MCF 10A (cell line): ENCODE data around the gene AKAP1. TPM values are rescaled to one million over a fixed set of nuclear protein-coding genes. Genes with fewer than 3 reads are reported as not detected.

ENCODE experiments used
- BruUV-seq: library from RNA; stranded (reverse); fragments of 400-500 nt; replicated peaks from 2 replicates; lab custom pipeline; 2021; lab: Mats Ljungman, UMichigan
- CTCF ChIA-PET: fragments of 300-600 bp; sonication (Branson Sonifier 250); formaldehyde crosslinking; extraction: SDS; loops from one replicate; lab custom pipeline; 2021; ENCODE audit warnings: antibody characterized with exemption, inconsistent platforms; lab: Yijun Ruan, JAX
- POLR2A ChIA-PET: fragments of 300-600, 350-650 bp; sonication (Branson Sonifier 250); formaldehyde crosslinking; extraction: SDS; loops from one replicate; lab custom pipeline; 2020; ENCODE audit warnings: antibody characterized with exemption, inconsistent platforms; lab: Yijun Ruan, JAX
- DNase-seq: peaks from one replicate; pipeline ENCODE4 v3.0.0-alpha.2; 2018; ENCODE audit not compliant: unreplicated experiment
- H3K27ac Mint-ChIP-seq: one replicate; pipeline ENCODE4 v1.8.0; 2022; ENCODE audit warnings: mild to moderate bottlenecking, low read depth, mixed read lengths; ENCODE audit not compliant: unreplicated experiment
- H3K27me3 Mint-ChIP-seq: one replicate; pipeline ENCODE4 v1.8.0; 2022; ENCODE audit warnings: mixed read lengths; ENCODE audit not compliant: insufficient read depth, unreplicated experiment
- H3K36me3 Mint-ChIP-seq: one replicate; pipeline ENCODE4 v1.8.0; 2022; ENCODE audit warnings: mild to moderate bottlenecking, moderate library complexity, mixed read lengths; ENCODE audit not compliant: insufficient read depth, unreplicated experiment
- H3K4me1 Mint-ChIP-seq: one replicate; pipeline ENCODE4 v1.8.0; 2022; ENCODE audit warnings: mixed read lengths; ENCODE audit not compliant: insufficient read depth, unreplicated experiment
- H3K4me3 Mint-ChIP-seq: one replicate; pipeline ENCODE4 v1.8.0; 2022; ENCODE audit warnings: mild to moderate bottlenecking, moderate library complexity, mixed read lengths; ENCODE audit not compliant: unreplicated experiment
- H3K9me3 Mint-ChIP-seq: one replicate; pipeline ENCODE4 v1.8.0; 2022; ENCODE audit warnings: mixed read lengths; ENCODE audit not compliant: unreplicated experiment
- intact Hi-C: fragments of 100-400 bp; cut with micrococcal nuclease; formaldehyde crosslinking; loops from 2 replicates; pipeline ENCODE4 v1.14.1; 2022
- total RNA-seq: library from RNA; stranded (reverse); gene quantifications from 2 replicates; pipeline ENCODE4 v1.2.3, GENCODE V29; 2022
- TF ChIP-seq, protein P1 (sequence below): fragments of 200-600 bp; IDR thresholded peaks from one replicate; pipeline ENCODE4 v1.8.0; 2022; ENCODE audit warnings: antibody characterized with exemption, mild to moderate bottlenecking; ENCODE audit not compliant: unreplicated experiment

AKAP1 gene
- total RNA-seq, 1 experiment from 2014 or later: 32.4 TPM

DNA sequence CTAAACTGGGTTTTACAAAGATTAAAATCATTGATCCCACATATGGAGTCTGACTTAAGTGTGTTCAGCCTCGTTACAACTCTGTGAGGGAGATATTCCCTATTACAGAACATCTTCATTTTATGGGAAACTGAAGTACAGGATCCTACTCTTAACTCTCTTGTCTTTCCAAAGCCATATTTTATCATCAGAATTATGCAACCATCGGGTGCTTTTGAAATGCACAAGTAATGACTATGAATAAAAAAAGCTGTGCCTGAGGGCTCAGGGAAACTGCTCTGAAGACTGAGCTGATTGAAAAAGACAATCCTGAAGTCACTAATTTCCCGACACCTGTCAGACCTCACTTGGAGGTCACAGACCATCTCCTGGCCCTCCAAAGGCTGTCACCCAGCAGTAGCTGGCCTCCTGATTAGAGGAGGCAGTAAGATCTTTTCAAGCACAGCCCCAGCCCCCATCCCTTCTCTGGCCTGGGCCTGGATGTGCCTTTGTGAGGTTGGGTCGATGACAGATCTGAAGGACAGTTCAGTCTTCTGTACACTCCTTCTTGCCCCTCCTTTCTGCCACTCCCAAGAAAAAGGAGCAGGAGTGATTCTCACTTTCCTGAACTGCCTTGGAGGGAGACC is 5.6 kb downstream of the AKAP1 start:
- intact Hi-C loops: no loop called here
- no TSS peak for BruUV-seq
- DNase-seq: peak; percentile 53
- H3K4me3 Mint-ChIP-seq: no peak overlapping the region
- no peaks in the 10 kb centered on the region for H3K27me3 Mint-ChIP-seq
- no peaks in the 10 kb centered on the region for H3K9me3 Mint-ChIP-seq
- ChIA-PET POLR2A (interaction anchor here (1.1 to 1.5 kb wide), 2 partner anchors 14 to 17 kb away, joined by 3 to 4 read pairs; no protein-coding TSS in a partner anchor), CTCF (interaction anchor here (1.0 kb wide), 1 partner anchor 909 kb away, joined by 4 read pairs; no protein-coding TSS in a partner anchor)
- H3K4me1 Mint-ChIP-seq: peaks cover 41% of the 10 kb centered on the region
- peak overlapping the region; percentile 27 for H3K27ac Mint-ChIP-seq
- TF ChIP-seq, protein P1, sequence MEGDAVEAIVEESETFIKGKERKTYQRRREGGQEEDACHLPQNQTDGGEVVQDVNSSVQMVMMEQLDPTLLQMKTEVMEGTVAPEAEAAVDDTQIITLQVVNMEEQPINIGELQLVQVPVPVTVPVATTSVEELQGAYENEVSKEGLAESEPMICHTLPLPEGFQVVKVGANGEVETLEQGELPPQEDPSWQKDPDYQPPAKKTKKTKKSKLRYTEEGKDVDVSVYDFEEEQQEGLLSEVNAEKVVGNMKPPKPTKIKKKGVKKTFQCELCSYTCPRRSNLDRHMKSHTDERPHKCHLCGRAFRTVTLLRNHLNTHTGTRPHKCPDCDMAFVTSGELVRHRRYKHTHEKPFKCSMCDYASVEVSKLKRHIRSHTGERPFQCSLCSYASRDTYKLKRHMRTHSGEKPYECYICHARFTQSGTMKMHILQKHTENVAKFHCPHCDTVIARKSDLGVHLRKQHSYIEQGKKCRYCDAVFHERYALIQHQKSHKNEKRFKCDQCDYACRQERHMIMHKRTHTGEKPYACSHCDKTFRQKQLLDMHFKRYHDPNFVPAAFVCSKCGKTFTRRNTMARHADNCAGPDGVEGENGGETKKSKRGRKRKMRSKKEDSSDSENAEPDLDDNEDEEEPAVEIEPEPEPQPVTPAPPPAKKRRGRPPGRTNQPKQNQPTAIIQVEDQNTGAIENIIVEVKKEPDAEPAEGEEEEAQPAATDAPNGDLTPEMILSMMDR: no peak
- H3K36me3 Mint-ChIP-seq: peaks cover 18% of the 10 kb centered on the region

DNA sequence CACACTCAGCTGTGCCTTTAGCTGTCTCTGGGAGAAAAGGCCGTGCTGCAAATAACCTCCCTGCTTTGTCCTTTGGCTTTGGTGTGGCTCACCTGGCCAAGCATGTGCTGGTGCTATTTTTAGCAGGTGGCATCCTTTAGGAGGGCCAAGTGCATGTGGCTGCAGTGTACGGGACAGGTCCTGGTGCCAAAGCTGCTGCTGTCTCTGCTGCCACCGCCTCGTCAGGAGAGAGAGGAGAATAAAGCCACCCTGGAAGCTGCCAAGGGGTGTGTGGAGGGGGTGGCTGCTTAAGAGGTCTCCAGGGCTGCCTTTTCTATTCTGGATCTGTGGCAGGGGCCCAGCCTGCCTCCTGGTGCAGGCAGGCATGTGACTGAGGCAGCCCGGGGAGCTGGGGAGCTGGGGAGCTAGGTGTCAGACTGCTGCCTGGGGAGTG is 6.2 kb downstream of the AKAP1 start:
- Mint-ChIP-seq H3K27ac (no peak overlapping the region), H3K4me3 (no peak overlapping the region), H3K27me3 (no peaks in the 10 kb centered on the region), H3K9me3 (no peaks in the 10 kb centered on the region), H3K36me3 (peaks cover 18% of the 10 kb centered on the region), H3K4me1 (peaks cover 41% of the 10 kb centered on the region)
- TF ChIP-seq, protein P1: no peak
- no TSS peak for BruUV-seq
- DNase-seq: no peak
- POLR2A ChIA-PET: interaction anchor here (1.1 to 1.5 kb wide), 2 partner anchors 14 to 17 kb away, joined by 3 to 4 read pairs; no protein-coding TSS in a partner anchor
- intact Hi-C loops: no loop called here
- CTCF ChIA-PET: interaction anchor here (1.0 kb wide), 2 partner anchors 15 to 909 kb away, joined by 4 read pairs; no protein-coding TSS in a partner anchor

DNA sequence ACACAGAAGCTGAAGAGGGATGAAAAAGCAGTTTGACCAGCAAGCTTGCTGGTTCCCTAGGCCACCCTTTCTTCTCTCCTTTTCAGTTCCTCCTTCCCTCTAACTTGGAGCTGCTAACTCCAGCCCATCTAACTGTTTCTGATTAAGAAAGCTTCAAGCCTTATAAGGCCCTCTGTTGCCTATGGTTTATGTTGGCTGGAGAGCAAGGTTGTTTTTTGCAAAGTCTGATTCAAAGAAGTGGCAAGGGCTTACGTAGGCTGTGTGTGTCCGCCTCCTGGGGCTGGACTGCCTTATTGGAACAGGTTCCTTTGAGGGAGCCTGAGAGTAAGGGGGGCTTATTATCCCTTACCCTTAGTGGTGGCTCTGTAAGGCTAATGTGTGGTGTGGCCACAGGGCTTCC is 7.1 kb downstream of the AKAP1 start:
- Mint-ChIP-seq H3K4me3 (no peak overlapping the region), H3K4me1 (peaks cover 35% of the 10 kb centered on the region), H3K27me3 (no peaks in the 10 kb centered on the region), H3K27ac (no peak overlapping the region), H3K9me3 (no peaks in the 10 kb centered on the region), H3K36me3 (peaks cover 18% of the 10 kb centered on the region)
- ChIA-PET CTCF (interaction anchor here (0.6 to 1.0 kb wide), 2 partner anchors 14 to 455 kb away, joined by 4 read pairs; no protein-coding TSS in a partner anchor), POLR2A (interaction anchor here (0.9 kb wide), 1 partner anchor 16 kb away, joined by 3 read pairs; no protein-coding TSS in a partner anchor)
- BruUV-seq: no TSS peak
- intact Hi-C loops: no loop called here
- TF ChIP-seq, protein P1: no peak
- no peak for DNase-seq

DNA sequence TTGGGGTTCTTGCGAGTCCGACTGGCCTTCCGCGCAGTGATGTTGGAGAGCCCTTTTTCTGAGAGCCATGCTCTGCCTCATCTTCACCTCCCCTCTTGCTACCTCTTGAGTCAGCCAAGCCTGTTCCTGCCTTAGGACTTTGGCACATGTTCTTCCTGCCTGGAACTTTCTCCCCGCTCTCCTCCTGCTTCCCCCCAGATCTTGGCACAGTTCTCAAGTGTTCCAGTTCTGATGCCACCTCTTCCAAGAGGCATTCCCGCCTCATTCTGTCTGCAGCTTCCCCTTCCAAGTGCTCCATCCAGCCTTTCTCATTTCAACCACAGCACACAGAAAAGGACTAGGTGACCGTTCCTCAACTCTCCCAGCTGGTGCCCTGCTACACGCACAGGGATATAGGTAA is 7.7 kb downstream of the AKAP1 start:
- peaks cover 12% of the 10 kb centered on the region for H3K36me3 Mint-ChIP-seq
- TF ChIP-seq, protein P1: no peak
- peaks cover 30% of the 10 kb centered on the region for H3K4me1 Mint-ChIP-seq
- no peaks in the 10 kb centered on the region for H3K27me3 Mint-ChIP-seq
- no peaks in the 10 kb centered on the region for H3K9me3 Mint-ChIP-seq
- intact Hi-C loops: no loop called here
- CTCF ChIA-PET: interaction anchor here (0.6 to 1.3 kb wide), 2 partner anchors 30 to 454 kb away, joined by 3 to 4 read pairs; no protein-coding TSS in a partner anchor
- H3K4me3 Mint-ChIP-seq: no peak overlapping the region
- no peak for DNase-seq
- POLR2A ChIA-PET: interaction anchor here (0.9 kb wide), 1 partner anchor 15 kb away, joined by 3 read pairs; no protein-coding TSS in a partner anchor
- no TSS peak for BruUV-seq
- H3K27ac Mint-ChIP-seq: peak overlapping the region; percentile 47
